Suprapubic skin (tissue), 4 donors: ENCODE data around the gene GAK.
"Not testable (repeated sequence)": the region's sequence is repeated elsewhere in the genome, so short reads cannot be mapped to it uniquely, and the experiment has no call there.

Experiments
- POLR2A ChIP-seq, 2 donors: fragments of 450-650 bp; IDR thresholded peaks; one replicate each; pipeline ENCODE4 v1.6.1; 2017; ENCODE audit warnings: antibody characterized with exemption in 2 of 2, mild to moderate bottlenecking in 2 of 2, moderate library complexity in 2 of 2
- POLR2AphosphoS5 ChIP-seq, 3 donors: sonication (generic); formaldehyde crosslinking; IDR thresholded peaks; one replicate each; pipeline ENCODE4 v1.6.1; 2017; ENCODE audit warnings: antibody characterized with exemption in 3 of 3

GRCh38 chr4:927566-927965 lies 4.5 kb downstream of the GAK start:
- not testable (repeated sequence) for TF ChIP-seq POLR2A, POLR2AphosphoS5 (IDR thresholded peaks at IDR 0.05)
